Heart left ventricle (tissue), 13 donors: ENCODE measurements around the gene DLX3.

Experiments used
- POLR2A ChIP-seq, 2 donors: fragments of 450-650 bp; IDR thresholded peaks; one replicate each; pipeline ENCODE4 v1.6.1; 2017; ENCODE audit warnings: antibody characterized with exemption in 2 of 2, mild to moderate bottlenecking in 2 of 2, moderate library complexity in 2 of 2
- TF ChIP-seq, protein P1 (sequence below), 12 donors: fragments of 200-600 bp; sonication (generic) in 4 of 12; IDR thresholded peaks; one replicate each; pipeline versions ENCODE4 v1.5.0 to v1.8.0; 2018 to 2022; ENCODE audit warnings: antibody characterized with exemption in 12 of 12, mild to moderate bottlenecking in 5 of 12
- donor health status: ischemic (EF 13 %, LVEDD 7.1; RV severe dilation, severe dysfunction).
- donor health status: DM: no; HTN: yes; CAD: no.
- donor health status: DM: no; HTN: no; CAD: no.
- donor health status: ischemic (EF 25% LVEDD 6.9; RV normal size, moderate dysfunction).
- donor health status: ischemic (EF 25% LVEDD 5.7; RV mildly dilated, moderate dysfunction).
- donor health status: ischemic (EF 35%, LVEDD 5.7; RV mildly dilated, moderate dysfunction).
- donor health status: nonischemic (EF 11% LVEDD 7.7; RV severe dilation, severe dysfunction).
- donor health status: DM: yes; HTN: yes; CAD: no.
- donor health status: PGD.
- donor health status: ischemic (EF 29% LVEDD 5.4; RV normal size, mild dysfunction).
- donor health status: nonischemic (EF 23%, LVEDD 6.1; RV moderate dilation, normal function).

DNA sequence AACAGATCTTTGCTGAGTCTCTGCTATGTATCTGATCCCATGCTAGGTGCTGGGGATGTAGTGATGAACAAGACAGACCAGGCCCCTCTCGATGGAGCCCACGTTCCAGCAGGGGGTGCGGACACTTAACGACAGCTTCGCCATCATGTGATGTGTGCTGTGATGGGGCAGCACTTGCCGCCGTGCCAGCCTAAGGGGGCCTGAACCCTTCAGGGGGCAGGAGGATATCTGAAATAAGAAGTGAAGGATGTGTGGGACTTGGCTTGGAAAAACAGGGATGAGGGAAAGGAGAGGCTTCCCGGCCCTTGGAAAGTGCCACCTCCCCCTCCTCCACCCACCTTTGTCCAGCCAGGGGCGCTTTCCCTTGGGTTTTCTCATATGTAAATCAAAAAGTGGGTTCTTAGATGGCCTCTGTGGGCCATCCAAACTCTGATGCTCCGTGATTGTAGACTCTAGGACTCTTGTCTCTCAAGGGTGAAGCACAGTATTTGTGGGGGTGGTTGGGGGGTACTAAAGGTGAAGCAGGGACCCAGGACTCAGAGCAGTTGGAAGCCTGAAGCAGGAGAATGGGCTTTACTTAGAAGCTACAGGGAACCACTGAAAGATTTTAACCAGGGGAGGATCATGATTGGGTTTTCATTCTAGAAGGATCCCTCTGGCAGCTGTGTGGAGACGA is 4.0 kb upstream of the DLX3 start:
- TF ChIP-seq, protein P1, sequence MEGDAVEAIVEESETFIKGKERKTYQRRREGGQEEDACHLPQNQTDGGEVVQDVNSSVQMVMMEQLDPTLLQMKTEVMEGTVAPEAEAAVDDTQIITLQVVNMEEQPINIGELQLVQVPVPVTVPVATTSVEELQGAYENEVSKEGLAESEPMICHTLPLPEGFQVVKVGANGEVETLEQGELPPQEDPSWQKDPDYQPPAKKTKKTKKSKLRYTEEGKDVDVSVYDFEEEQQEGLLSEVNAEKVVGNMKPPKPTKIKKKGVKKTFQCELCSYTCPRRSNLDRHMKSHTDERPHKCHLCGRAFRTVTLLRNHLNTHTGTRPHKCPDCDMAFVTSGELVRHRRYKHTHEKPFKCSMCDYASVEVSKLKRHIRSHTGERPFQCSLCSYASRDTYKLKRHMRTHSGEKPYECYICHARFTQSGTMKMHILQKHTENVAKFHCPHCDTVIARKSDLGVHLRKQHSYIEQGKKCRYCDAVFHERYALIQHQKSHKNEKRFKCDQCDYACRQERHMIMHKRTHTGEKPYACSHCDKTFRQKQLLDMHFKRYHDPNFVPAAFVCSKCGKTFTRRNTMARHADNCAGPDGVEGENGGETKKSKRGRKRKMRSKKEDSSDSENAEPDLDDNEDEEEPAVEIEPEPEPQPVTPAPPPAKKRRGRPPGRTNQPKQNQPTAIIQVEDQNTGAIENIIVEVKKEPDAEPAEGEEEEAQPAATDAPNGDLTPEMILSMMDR (IDR thresholded peaks at IDR 0.05): no peak
- TF ChIP-seq POLR2A (IDR thresholded peaks at IDR 0.05): no peak
